ENCODE measurements around the gene MAP2K4.

DNA sequence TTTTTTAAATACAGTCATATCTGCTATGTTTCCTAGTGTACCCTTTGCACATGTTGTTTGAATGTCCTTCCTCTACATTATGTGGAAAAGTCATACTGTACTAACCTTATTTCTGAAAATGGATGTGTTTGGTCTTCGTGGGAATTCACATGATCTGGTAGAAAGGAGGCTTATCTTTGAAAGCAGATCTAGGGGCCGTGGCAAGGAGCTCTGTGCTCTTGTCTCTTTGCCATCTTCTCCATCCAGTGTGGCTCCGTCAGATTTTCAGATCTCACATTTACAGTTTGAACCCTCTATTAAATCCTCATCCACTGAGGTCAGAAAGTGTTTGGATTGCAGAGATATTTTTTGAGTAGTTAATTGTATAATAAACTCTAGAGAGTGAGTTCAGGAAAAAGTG lies 32.9 kb downstream of the MAP2K4 start:
- TF ChIP-seq CTCF (IDR thresholded peaks at IDR 0.05): no peak
- TF ChIP-seq EP300 (IDR thresholded peaks at IDR 0.05): no peak
- no peak for TF ChIP-seq POLR2A (IDR thresholded peaks at IDR 0.05)
